ENCODE measurements around the gene DNAH10.

- TF ChIP-seq CEBPB (IDR thresholded peaks at IDR 0.05) (no peak), TEAD4 (IDR thresholded peaks at IDR 0.05) (no peak), REST (IDR thresholded peaks at IDR 0.05; ENCODE audit: low read depth) (no peak), TAF1 (IDR thresholded peaks at IDR 0.05; ENCODE audit: low read depth) (no peak), YY1 (IDR thresholded peaks at IDR 0.05; ENCODE audit: low read depth) (no peak), MAX (IDR thresholded peaks at IDR 0.05) (no peak), CREB1 (IDR thresholded peaks at IDR 0.05; ENCODE audit: low read depth) (no peak), FOXM1 (IDR thresholded peaks at IDR 0.05; ENCODE audit: borderline replicate concordance, low read depth) (no peak)
These were observed 181.0 kb downstream of the DNAH10 start for GRCh38 chr12:123942911-123943648.

Data from Ishikawa (cell line).